HG02943 (cell line): Measurements from ENCODE around the gene SCG2.

Experiments used
- ATAC-seq: cut with Tn5 transposase; IDR thresholded peaks from one replicate; pipeline ENCODE4 v1.9.1; 2021; ENCODE audit warnings: mild to moderate bottlenecking, low read depth, moderate library complexity; ENCODE audit not compliant: unreplicated experiment

Gene SCG2, protein sequence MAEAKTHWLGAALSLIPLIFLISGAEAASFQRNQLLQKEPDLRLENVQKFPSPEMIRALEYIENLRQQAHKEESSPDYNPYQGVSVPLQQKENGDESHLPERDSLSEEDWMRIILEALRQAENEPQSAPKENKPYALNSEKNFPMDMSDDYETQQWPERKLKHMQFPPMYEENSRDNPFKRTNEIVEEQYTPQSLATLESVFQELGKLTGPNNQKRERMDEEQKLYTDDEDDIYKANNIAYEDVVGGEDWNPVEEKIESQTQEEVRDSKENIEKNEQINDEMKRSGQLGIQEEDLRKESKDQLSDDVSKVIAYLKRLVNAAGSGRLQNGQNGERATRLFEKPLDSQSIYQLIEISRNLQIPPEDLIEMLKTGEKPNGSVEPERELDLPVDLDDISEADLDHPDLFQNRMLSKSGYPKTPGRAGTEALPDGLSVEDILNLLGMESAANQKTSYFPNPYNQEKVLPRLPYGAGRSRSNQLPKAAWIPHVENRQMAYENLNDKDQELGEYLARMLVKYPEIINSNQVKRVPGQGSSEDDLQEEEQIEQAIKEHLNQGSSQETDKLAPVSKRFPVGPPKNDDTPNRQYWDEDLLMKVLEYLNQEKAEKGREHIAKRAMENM

DNA sequence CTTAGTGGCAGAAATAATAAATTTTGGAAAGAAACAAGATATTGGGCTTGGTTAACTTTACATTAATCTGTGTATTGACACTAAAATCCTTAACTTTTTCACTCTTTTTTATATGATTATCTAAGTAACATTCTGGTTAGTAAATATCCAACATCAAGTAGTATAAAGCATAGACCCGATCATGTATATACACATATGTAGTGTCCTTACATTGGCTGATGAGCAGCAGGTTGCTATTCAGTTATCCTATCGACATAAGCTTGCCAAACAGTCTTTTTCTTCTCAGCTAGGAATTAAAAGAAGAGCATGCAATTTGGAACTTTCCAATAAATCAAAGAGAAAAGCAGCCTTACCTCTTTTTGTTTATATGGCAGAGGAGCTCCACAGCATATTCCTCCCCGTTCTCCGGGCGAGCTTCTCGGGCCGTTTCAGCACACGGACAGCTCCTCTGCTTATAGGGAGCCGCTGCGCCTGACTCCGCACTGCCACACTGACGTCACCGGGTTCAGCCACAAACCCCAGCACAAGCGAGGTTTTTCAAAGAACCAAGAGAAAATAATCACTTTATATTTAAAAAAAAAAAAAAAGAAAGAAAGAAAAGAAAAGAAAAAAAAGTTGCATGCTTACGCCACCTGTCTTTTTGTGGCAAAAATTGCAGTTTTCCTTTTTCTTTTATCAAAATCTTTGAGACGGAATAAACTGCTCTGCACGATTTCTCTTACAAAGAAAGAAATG, at the start of gene SCG2:
Gene SCG2, minus strand, starts transcription at position 430 of the 735 bp plus-strand sequence. CDS start 3,079 bp downstream, outside the sequence.
- no peak for ATAC-seq

DNA sequence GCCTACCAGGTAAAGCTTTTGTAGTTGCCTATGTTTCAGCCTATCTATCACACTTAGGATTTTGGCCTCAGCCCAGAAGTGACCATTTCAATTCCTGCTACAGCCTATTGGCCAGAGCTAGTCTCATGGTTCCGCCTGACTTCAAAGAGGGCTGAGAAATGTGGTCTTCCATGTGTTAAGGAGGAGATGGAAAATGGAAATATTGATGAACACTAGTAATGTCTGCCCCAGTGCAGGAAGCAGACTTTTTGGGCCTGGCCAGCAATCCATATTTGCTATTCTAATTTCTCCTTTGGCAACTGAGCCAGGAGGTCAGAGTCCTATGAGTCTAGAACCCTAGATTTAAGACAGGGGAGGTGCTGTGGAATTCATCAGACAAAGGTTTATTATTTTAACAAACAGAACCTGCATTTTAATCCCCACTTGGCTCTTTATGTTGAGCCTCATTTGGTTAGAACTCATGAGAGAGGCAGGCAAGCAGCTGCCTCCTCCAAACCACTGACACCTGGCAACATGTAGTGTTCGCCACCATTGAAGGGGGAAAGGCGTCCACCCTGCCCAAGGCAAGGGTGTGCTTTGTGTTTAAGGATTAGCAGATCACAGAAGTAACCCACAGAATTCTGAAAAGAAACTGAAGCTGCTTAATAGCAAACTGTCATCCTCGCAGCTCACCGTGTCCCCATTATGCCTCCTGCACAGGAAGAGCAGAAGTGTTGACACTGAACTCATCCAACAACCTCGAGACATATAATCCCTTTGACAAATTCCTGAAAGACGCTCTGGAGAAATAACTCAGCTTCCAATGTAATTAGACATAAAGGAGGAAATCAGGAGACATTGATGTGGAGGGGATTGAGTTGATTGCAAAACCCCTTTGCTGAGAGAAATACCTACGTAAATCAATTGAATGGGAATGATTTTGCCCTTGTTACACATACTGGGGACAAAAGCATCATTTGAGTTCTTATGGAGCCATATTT, 47.7 kb upstream of the SCG2 start:
- ATAC-seq = no peak

DNA sequence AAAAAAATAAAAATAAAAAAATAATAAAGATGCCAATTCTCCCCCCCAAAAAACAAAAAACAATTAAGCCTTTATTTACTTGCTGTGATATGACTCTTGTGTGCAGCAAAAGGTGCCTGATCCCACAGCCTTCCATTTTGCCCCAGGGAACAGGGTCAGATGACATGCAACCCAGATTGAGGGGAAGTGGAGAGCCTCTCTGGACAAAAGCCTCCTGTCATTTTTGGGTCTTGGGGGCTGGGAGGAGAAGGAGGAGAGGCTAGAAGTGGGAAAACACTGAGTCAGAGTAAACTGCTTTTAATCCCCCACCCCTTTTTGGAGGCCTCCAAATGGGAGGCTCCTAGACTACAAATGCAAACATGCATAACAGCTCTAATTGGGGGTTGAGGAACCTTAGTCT, 46.6 kb upstream of the SCG2 start:
- no peak for ATAC-seq

DNA sequence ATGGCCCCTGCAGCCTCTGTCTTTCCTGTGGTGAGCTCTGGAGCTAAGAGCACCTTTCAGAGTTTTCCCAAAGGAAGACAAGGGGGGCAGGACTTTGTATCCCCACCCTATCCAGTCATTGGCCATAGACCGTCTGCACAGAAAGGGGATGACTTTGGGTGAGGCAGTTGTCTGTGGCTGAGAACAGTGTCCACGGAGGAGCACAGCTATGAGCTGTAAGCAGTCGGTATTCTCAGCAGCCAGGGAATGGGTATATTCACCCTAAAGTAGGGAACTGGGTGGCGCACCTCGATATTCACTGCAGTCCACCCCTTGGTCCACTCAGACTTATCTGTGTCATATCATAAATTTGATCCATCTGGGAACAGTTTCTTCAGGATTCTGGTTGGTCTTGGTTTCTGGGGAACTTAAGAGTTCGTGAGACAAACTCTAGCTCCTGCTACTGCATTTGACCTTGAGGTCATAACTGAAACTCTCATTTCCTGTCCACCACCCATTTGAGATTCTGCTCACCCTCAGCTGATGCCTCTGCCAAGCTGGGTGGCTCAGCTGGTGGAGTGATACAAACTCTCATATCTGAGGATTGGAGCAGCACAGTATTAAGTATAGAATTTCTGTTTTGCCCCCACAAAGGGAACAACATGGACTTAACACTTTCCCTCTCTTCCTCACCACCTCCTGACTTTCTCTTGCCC, 45.2 kb upstream of the SCG2 start:
- peak; percentile 95 for ATAC-seq

DNA sequence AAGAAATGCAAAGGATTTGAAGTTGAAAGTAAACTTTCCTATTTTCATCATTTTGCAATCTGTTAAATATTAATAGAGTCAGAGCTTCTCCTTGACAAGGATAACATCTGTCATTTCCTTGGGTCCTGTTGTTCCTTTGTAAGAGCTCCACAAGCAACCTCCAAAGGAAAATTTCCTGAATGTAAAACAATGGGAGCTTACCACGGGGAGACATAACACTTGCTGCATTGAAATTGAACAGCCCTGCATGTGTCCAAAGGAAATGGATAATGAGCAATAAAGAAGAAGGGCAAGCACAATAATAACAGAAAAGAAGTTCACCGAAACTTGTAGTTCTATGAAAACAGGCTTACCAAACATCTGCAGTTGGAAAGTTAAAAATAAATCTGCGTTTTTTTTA, 42.0 kb upstream of the SCG2 start:
- no peak for ATAC-seq

DNA sequence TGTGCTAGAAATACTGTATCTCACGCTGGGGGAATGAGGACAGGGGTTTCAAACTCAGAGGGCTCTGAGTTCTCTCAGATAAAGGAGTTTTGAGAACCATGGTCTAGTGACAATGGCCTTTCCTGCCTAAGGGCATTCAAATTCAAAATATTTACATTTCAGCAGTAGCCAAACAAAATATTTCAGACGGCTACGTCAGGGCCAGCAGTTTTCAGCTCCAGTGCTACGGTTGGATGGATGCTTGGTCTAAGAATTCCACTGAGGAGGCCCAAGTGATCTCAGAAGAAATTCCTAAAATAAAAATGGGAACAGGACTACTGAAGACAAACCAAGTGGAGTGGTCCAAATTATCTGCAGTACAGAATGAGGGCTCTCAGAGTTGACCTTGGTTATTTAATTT, 41.1 kb upstream of the SCG2 start:
- no peak for ATAC-seq

DNA sequence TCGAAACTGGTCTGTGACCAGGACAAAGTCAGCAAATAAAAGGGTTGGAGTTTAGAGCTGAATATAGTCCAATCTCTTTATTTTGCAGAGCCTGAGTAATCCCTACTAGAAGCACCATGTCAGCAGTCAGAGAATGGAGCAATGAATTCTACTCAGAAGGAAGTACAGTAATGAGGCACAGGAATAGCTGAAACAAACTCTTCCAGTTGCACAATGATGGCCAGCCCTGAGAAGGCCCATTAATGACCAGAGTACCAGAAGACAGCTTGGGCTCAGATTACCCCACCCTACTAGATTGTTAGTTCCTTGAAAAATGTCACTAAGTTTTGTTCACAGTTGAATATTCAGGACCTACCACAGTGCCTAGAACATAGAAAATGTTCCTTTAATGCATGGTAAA, 40.3 kb upstream of the SCG2 start:
- ATAC-seq = no peak

DNA sequence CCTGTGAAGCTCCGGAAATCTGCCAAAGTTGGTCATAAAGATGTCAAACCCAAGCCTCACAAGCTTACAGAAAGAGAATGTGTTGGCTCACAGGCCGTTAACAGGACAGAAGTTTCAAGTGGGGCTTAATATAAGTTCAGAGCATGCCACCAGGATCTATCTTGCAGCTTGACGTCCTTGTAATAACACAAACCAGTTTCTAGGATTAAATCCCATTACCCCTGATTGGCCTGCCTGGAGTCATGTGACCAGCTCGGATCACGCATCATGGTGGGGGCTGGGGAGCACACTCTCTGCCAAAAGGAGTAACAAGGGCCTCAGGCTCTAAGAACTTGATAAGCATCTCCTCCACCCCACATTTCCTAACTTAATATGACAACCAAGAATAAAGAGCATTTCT, 38.9 kb upstream of the SCG2 start:
- ATAC-seq = no peak

DNA sequence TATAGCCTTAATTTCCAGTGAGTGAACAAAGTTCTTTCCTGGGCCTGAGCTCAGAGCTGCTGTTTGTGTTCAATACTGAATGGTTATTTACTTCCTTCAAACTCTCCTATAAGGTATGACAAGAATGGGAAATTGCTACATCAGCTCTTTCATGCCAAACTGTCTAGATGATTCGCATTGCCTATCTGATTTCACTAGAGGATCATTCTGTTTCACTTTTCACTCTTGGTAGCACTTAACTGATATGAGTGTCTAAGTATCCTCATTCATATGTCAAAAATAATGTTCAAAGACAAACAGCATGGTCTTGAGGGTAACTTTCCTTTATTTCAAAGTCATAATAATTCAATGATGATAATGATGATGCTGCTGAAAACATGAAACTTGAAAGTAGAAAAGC, 32.9 kb upstream of the SCG2 start:
- no peak for ATAC-seq

DNA sequence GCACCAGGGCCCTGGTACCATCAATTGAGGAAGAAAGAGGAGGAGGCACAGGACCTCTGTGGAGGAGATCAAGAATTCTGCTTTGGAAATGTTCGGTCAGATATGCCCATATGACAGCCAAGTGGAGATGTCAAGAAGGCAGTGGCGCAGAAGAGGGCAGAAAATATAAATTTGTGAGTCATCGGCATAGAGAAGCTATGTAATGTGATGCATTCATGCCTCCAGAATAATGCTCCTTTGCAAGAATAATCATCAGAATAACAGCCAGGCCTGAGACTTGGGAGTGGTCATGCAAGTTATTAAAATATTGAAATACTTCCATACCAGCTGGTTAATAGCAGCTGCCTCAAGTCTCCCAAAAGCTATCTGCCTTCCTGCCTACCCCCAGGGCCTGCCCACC, 32.1 kb upstream of the SCG2 start:
- no peak for ATAC-seq

DNA sequence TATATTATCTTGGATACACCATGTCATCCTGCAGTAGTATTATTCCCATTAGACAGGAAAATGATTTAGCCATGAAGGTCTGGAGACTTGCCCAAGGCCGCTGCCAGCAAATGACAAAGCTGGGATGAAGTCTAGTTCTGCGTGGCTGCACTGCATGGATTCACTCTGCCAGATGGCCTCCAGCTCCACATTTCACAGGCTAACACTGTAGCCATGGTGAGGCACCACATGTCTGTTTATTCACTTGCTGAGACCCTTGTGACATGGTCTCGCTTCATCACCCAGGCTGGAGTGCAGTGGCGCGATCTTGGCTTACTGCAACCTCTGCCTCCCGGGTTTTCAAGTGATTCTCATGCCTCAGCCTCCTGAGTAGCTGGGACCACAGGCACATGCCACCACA, 31.5 kb upstream of the SCG2 start:
- no peak for ATAC-seq

DNA sequence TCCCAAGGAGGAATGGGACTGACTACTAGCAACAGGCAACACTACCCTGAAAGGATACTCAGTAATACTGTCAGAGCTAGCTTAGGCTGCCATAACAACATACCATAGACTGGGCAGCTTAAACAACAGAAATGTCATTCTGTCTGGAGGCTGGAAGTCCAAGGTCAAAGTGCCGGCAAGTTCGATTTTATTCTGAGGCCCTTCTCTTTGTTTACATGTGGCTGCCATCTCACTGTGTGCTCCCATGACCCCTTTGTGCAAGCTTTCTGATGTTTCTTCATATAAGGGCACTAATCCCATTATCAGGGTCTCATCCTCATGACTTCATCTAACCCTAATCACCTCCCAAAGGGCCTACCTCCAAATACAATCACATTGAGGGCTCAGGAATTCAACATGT, 30.7 kb upstream of the SCG2 start:
- no peak for ATAC-seq

DNA sequence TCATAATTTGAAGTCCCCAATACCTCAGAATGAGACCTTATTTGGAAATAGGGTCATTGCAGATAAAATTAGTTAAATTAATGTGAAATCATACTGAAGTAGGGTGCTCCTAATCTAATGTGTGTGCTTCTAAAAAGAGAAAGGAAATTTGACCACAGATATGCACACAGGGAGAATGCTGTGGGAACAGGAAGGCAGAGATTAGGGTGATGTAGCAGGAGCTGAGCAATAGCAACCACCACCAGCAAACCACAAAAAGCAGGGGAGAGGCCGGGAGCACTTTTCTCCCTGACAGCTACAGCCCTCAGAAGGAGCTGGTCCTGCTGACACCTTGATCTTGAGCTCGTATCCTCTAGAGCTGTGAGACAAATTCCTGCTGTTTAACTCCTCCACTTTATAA, 24.6 kb upstream of the SCG2 start:
- ATAC-seq = no peak

DNA sequence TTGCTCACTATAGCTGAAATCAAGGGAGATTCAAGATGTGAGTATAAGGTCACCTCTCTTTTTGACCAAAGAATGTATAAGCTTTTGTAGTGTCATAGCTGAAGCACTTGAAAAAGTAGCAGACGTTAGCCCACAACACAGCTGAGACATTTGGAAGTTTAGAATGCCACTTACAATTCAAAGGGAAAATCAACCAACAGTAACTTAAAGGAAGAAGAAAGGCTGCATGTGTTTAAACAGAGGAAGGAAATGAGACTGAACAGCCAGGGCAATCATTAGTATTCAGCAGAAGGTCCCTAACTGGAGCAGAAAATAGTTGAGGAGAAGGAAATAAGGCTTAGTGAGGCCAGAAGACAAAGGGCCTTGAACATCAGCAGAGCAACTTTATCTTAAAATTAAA, 23.5 kb upstream of the SCG2 start:
- no peak for ATAC-seq

DNA sequence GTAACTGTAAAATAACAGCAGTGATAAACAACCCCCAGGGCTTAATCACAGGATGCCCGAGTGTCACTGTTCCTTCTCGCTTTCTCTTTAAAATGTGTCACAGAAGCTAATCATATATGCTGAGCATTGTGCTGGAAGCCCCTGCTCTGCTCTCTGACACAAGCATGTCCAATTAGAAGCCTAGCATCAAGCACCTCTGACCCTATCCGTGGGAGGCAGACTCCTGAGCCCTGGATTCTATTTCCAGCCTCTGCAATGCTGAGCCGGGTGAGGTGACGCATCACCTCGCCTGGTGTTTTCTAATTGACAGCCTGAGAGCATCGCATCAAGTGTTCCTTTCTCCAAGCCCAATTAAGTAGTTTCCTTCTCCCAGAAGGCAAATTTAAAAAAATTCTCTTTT, 19.7 kb upstream of the SCG2 start:
- no peak for ATAC-seq

DNA sequence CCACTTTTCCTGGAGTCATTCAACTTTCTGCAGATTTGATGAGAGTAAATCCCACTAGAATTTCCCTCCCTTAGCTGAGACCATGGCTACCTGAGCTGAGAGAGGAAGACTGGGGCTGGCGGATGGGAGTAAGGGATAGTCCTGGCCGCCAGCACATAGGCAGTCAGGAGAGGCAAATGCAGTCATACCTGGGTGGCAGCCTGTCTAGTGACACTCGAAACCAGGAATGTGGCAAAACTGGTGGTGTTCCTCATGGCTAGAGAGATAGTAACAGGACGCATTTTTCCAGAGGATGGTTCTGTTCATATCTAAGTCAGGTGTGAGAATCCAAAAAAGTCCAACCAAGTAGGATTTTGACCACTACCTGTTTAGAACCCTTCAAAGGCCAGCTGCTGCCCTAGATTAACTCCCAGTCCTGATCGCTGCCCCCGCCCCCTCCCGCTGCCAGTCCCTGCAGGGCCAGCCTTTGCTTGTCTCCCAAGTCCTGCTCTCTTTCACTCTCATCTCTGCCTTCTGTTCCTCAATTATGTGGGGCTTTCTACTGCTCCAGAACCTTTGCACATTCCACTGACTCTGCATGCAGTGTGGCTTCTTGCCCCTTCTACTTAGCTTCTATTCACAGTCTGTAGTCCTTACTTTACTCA, 17.4 kb upstream of the SCG2 start:
- no peak for ATAC-seq

DNA sequence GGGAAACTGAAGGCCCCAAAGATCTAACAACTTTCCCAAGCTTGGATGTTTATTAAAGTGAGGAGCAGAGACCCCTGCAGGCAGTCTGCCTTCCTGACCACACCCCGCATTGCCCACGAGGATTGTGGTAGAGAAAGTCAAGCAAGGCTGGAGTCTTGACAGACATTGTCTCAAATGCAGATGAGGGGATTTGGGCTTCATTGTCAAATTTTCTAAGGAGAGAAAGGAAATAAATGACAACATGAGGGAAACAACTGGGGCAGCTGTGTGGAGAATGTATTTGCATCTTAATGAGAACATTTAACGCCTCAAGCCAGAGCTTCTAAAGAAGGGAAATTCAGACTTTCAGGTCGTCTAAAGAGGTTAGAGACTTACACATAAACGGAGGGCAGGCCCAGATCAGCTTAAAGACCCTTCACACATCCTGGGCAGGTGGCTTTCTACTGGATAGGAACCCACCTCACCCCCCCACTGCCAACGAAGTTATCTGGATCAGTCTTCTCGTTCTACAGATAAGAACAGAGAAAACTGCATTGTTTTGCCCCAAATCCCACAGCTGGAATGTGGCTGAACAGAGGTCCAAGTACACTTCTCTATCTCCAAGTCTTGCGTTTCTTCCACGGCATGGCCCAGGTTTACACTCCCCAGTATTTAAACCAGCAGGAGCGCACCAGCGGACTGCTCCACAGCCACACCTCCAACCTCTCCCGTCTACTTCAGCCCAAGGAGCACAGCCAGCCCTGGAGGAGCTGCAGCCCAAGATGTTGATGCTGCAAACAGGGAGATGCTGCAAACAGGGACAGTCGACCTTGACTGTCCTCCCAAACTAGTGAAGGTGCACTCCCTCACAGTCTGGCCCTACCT, 16.2 kb upstream of the SCG2 start:
- no peak for ATAC-seq

DNA sequence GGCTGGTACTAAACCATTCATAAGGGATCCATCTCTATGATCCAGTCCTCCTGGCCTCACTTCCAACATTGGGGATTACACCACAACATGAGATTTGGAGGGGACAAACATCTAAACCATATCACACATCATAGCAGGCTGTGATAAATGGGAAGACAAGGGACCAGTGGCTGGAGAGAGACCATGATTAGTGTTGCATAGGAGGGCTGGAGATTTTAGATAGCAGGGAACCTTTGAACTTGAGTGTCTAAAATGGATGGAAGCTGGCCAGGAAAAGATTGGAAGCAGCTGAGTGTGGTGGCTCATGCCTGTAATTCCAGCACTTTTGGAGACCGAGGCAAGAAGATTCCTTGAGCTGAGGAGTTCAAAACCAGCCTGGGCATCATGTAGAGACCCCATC, 12.4 kb upstream of the SCG2 start:
- ATAC-seq = no peak
